Lung microvascular endothelial cell (primary cell): ENCODE results near the gene PFDN1. TPM values are rescaled to one million over a fixed set of nuclear protein-coding genes. Genes with fewer than 3 reads are reported as not detected.
A peak's percentile ranks its signal among the peaks of the same experiment; 100 is the strongest.
"Not testable (repeated sequence)": the region's sequence is repeated elsewhere in the genome, so short reads cannot be mapped to it uniquely, and the experiment has no call there.

Experiments
- DNase-seq, 2 donors: peaks; one replicate each; pipeline versions ENCODE4 v3.0.0 to v3.0.0-alpha.2; 2010; ENCODE audit warnings: low read depth in 2 of 2
- total RNA-seq: library from RNA; depleted of rRNA; stranded (reverse); fragments of >200 nt; gene quantifications from 2 replicates; pipeline ENCODE4 v1.2.1, GENCODE V29; 2014

The PFDN1 gene
- total RNA-seq, 1 donor from 2014 or later: 61.9 TPM

DNA sequence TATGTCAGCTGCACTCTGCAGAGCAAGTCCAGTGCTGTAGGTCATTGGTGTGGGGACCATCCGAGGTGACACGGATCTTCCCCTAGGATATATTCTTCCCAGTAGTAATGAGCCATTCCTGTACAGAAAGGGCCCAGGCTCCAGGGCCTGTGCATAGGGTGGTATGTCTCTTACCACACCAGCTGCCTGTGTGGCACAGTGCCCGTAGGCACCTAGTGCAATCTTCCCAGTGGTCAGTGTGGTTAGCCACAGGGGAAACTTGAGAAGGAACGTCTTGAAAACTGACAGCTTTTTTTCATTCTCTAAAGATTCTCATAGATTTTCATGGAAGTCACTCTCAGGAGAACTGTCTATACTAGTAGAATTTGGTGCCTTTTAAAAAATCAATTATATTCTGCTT is 88.1 kb downstream of the PFDN1 start:
- no peak for DNase-seq

DNA sequence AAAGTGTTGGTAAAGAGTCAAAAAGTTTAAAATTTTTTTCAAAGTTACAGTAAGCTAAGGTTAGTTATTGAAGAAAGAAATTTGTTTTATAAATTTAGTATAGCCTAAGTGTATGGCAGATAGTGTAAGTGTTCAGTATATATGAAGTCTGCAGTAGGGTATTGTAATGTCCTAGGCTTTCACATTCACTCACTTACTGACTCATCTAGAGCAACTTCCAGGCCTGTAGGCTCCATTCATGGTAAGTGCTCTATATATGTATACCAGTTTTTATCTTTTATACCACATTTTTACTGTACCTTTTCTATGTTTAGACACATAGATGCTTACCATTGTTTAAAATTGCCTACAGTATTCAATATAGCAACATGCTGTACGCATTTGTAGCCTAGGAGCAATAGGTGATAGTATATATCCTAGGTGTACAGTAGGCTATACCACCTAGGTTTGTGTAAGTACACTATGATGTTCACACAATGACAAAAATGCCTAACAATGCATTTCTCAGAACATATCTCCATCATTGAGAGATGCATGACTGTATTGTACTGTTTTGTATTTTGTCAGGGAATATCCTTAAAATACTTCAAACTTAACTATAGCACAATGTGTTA is 89.4 kb downstream of the PFDN1 start:
- DNase-seq: no peak

DNA sequence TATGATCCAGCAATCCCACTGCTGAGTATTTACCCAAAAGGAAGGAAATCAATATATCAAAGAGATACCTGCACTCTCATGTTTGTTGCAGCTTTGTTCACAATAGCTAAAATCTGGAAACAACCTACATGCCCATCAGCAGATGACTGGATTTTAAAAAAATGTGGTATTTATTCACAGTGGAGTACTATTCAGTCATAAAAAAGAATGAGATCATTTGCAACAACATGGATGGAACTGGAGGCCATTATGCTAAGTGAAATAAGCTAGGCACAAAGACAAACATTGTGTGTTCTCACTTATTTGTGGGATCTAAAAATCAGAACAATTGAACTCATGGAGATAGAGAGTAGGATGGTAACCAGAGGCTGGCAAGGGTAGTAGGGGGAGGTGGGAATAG is 94.8 kb downstream of the PFDN1 start:
- DNase-seq: no peak

DNA sequence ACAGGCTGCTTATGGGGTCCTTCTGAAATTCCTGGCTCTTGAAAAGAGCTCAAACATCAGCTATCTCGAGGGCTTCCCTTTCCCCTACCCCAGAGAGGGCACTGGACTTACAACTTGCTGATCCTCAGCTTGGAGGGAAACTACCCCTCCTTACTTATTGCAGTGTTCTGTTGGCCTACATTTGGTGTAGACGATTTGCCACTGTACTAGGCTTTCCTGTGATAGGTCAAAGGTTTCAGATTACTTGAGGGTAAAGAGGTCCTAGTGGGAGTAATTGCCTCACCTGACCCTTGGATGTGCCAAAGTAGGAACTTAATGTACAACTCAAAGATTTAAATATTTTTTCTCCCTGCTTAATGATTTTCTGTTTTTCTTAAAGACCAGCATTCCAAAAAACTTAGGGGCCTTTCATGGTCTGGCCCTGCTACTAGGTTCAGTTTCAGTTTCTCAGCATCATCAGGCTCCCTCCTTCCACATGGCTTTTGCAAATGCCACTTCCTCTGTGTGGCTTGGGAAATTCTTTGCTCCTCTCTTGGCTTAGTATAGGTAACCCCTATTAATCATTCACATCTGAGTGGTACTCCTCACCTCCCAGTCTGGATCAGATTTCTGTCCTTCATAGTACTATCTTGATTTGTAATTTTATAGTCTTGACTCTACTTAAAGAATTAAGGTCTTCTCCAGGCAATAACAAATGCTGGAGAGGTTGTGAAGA is 95.5 kb downstream of the PFDN1 start:
- DNase-seq: no peak

DNA sequence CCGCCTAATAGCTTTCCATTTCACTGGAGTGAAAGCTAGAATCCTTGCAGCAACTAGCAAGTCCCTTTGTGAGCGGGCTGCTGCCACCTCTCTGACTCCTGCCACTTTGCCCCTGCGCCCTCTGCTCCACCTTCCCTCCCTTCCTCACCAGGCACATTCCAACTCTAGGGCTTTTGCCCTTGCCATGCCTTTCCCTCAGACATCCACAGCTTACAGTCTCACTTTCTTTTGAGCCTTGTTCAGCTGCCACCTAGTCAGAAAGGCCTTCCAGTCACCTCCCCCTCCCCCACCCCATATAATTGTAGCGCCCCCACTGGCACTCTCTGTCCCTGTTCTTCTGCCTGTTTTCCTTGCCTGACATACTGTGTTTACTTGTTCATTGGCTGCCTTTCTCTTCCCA is 96.9 kb downstream of the PFDN1 start:
- DNase-seq: no peak

DNA sequence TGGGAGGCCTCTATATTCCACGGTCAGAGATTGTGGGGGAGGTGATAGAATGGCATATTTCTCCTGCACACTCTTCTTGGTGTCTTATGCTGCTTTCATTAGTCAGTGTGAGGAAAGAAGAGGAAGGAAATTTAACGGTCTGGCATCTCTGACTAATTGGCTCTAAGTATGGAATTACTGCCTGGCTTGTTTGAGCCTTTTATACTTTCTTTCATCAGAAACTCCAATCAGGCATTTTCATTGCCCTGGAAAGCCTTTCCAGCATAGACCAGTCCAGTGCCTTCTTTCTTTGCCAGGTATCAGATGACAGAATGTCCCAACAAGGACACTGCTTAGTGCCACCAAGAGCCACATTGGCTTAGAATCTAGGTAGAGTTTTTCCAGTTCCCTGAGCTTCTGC is 97.7 kb downstream of the PFDN1 start:
- DNase-seq: peak in 1 of 2 donors; percentile 62

DNA sequence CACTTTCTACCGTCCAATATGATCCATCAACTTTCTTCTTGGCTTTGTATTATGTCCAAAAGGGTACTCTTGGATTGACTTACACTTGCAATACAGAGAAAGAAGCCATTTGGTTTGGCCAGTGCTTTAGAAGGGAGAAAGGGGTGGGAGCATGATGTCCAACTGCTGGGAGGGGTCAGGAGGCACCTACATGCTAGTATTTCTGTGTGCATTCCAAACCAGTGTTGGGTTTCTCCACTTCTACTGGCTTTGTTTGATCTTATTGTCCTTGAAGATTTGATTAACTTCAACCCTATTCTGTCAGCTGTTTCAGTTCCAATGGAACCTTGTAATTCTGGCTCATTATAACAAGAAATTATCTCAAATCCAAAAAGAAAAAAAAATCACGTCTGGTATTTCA is 100.3 kb downstream of the PFDN1 start:
- no peak for DNase-seq

DNA sequence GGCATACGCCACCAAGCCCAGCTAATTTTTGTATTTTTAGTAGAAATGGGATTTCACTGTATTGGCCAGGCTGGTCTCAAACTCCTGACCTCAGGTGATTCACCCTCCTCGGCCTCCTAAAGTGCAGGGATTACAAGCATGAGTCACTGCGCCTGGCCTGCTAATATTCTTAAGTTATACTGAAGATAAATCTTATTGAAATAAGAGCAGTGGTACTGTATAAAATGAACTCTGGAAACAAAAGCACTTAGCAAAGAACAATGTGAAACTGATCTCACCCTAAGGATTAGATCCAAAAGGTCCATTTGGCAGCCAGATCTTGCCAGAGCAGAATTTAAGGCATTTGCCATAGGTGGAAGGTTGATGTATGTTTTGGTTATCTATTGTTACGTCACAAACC is 100.8 kb downstream of the PFDN1 start:
- DNase-seq: peak in 1 of 2 donors; percentile 22

DNA sequence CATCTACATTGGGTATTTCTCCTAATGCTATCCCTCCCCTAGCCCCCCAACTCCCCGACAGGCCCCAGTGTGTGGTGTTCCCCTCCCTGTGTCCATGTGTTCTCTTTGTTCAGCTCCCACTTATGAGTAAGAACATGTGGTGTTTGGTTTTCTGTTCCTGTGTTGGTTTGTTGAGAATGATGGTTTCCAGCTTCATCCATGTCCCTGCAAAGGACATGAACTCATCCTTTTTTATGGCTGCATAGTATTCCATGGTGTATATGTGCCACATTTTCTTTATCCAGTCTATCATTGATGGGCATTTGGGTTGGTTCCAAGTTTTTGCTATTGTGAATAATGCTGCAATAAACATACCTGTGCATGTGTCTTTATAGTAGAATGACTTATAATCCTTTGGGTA is 104.0 kb downstream of the PFDN1 start:
- not testable (repeated sequence) for DNase-seq

DNA sequence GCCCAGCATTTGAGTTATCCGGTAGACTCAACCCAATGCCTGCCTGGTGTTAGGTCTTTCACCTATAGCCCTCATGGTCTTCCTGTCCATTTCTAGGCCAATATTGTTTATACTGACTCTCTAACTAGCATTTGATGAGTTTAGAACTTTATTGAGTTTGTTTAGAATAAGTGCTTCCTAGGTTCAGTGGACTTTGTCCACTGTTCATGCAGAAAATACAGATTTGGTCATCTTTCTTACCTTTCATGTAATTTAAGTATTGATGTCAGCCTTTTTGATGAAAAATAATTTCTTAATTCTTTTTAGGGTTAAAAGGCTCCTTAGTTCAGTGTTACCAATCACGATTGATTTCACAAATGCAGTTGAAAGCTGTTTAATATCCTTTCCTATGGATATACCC is 105.9 kb downstream of the PFDN1 start:
- no peak for DNase-seq

DNA sequence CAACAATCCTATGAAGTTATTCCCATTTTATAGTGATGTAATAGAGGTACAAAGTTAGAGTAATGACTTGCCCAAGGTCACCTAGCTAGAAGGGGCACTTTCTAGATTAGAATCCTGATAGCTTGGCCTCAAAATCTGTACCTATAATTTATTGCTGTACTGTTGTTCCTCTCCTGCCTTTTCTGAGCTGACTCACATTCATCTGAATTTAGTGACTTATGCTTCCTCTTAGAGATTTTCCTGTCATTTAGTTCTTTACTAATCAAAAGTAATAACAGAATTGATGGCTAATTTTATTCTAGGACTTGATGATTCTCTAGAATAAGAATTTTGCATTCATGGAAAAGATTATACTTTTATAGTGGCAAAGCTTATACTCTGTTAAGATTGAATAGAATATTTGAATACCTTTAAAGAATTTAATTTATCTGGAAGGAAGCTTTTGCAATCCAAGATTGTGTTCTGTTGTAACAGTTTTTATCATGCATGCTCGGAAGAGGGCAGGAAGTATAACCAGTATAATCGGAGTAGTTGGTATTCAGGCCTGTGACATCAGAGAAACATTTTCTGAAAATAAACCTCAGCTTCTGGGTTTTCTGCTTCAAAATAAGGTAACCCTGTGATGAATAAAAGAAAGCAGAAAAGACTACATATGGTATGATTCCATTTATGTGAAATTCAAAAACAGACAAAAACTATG is 106.6 kb downstream of the PFDN1 start:
- DNase-seq: peak in 1 of 2 donors; percentile 28

Other genes starting within 250 kb of the PFDN1 start
- gene PURA, start 189.0 kb downstream of the PFDN1 start, total RNA-seq: 5.0 and 8.3 TPM in 2 replicates
- 2.0 and 3.4 TPM in 2 replicates for gene IGIP, start 177.2 kb downstream of the PFDN1 start, total RNA-seq
- gene CYSTM1, start 127.9 kb downstream of the PFDN1 start, total RNA-seq: 9.2 and 9.5 TPM in 2 replicates
- 16.6 and 20.4 TPM in 2 replicates for gene HBEGF, start 43.5 kb upstream of the PFDN1 start, total RNA-seq
- under 0.01 TPM in 1 of 2 replicates, not detected in the other for gene SLC4A9, start 57.1 kb upstream of the PFDN1 start, total RNA-seq
- 39.2 and 47.0 TPM in 2 replicates for gene ANKHD1, start 98.7 kb upstream of the PFDN1 start, total RNA-seq
- 0.87 and 1.2 TPM in 2 replicates for gene EIF4EBP3, start 244.6 kb upstream of the PFDN1 start, total RNA-seq